Suprapubic skin (tissue), 4 donors: Measurements from ENCODE around the gene TDP1. TPM values are rescaled to one million over a fixed set of nuclear protein-coding genes. Genes with fewer than 3 reads are reported as not detected.

Experiments used
- DNase-seq, 2 donors: peaks; one replicate each; pipeline ENCODE4 v3.0.0-alpha.2; 2019; ENCODE audit warnings: low spot score in 2 of 2
- H3K27ac ChIP-seq: fragments of 200-600 bp; sonication (generic); one replicate; pipeline ENCODE4 v1.5.1; 2019
- H3K27me3 ChIP-seq: fragments of 200-600 bp; sonication (generic); one replicate; pipeline ENCODE4 v1.5.1; 2019
- H3K36me3 ChIP-seq: fragments of 200-600 bp; sonication (generic); one replicate; pipeline ENCODE4 v1.5.1; 2019
- H3K4me1 ChIP-seq: fragments of 200-600 bp; sonication (generic); one replicate; pipeline ENCODE4 v1.5.1; 2019
- H3K4me3 ChIP-seq: fragments of 200-600 bp; sonication (generic); one replicate; pipeline ENCODE4 v1.5.1; 2019; ENCODE audit warnings: mild to moderate bottlenecking
- H3K9me3 ChIP-seq: fragments of 200-600 bp; sonication (generic); one replicate; pipeline ENCODE4 v1.5.1; 2019
- EP300 ChIP-seq: sonication (generic); formaldehyde crosslinking; IDR thresholded peaks from one replicate; pipeline ENCODE4 v1.6.1; 2017; ENCODE audit warnings: antibody characterized with exemption
- POLR2A ChIP-seq, 2 donors: fragments of 450-650 bp; IDR thresholded peaks; one replicate each; pipeline ENCODE4 v1.6.1; 2017; ENCODE audit warnings: antibody characterized with exemption in 2 of 2, mild to moderate bottlenecking in 2 of 2, moderate library complexity in 2 of 2
- POLR2AphosphoS5 ChIP-seq, 3 donors: sonication (generic); formaldehyde crosslinking; IDR thresholded peaks; one replicate each; pipeline ENCODE4 v1.6.1; 2017; ENCODE audit warnings: antibody characterized with exemption in 3 of 3
- WGBS: methylation state at CpG from one replicate; pipeline ENCODE4 v1.1.5; 2018; 5-methylcytosine and 5-hydroxymethylcytosine counted together
- total RNA-seq, 4 donors: library from RNA; depleted of rRNA; stranded (reverse); fragments of >200 nt; gene quantifications; one replicate each; pipeline ENCODE4 v1.1.0, GENCODE V29; 2016
- TF ChIP-seq, protein P1 (sequence below), 2 donors: fragments of 200-600 bp in 1 of 2; fragments of 450-650 bp in 1 of 2; sonication (generic) in 1 of 2; IDR thresholded peaks; one replicate each; pipeline ENCODE4 v1.5.1; 2016 to 2019; ENCODE audit warnings: antibody characterized with exemption in 2 of 2, mild to moderate bottlenecking in 1 of 2, moderate library complexity in 1 of 2

Gene TDP1
- total RNA-seq, 4 donors from 2014 or later = 10.8 to 25.8 (median 18.1) TPM

DNA sequence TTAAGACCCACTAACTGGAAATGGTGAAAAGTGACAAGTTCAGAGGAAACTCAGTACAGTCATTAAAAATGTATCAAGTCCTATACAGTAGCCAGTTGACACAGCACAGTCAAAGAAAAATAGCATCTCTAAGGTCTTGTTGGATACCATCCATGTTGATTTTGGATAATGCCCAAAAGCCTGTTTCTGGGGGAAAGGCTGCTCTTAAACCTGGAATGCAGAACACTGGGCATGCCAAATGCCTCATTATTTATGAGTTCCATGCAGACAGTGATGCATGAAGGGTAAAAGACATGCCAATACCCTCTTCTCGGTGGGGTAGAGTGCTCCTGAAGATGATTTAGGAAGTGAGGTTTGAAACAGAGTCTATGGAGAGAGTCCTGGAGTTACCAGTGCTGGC, 135.7 kb downstream of the TDP1 start:
- no peak overlapping the region for H3K27ac ChIP-seq
- TF ChIP-seq EP300 = no peak
- TF ChIP-seq POLR2AphosphoS5 (IDR thresholded peaks at IDR 0.05) = no peak
- no peak overlapping the region for H3K4me3 ChIP-seq
- H3K4me1 ChIP-seq = no peaks in the 10 kb centered on the region
- H3K9me3 ChIP-seq = no peaks in the 10 kb centered on the region
- DNase-seq = no peak
- 5% methylated on average over 1 of the region's 1 CpG for WGBS
- no peaks in the 10 kb centered on the region for H3K27me3 ChIP-seq
- H3K36me3 ChIP-seq = no peaks in the 10 kb centered on the region

DNA sequence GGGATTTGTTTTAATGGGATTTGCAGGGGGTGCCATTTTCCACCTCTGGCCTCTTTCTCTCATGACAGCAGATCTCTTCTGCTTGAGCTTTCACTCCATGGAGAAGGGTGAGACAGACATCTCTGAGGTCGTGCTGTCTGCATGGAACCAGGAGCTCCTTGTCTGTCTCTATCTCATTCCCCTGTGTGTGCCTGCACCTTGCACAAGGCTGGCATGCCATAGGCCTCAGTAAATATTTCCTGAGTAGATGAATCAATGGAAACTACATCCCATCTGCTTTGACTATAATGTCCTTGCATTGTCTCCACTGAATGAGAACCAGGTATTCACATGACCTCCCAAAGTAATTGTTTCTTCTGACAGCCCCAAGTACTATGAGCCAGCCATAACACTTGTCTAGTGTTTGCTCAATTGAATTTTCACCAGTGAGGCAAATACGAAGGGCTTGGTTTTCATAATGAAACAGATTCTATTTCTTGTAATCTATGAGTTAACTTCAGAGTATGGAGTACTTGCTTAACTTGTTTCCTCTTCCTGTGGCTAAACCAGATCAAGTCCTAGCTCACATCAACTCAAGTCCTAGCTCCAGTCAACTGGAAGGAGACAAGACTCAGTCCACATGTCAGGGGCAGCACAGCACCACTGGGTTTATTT, 138.3 kb downstream of the TDP1 start:
- no peaks in the 10 kb centered on the region for H3K36me3 ChIP-seq
- DNase-seq = no peak

More for the DNA sequence above, 138.3 kb downstream of the TDP1 start:
- Histone ChIP-seq H3K4me3 (no peak overlapping the region), H3K9me3 (no peaks in the 10 kb centered on the region), H3K27ac (no peak overlapping the region), H3K27me3 (no peaks in the 10 kb centered on the region), H3K4me1 (no peaks in the 10 kb centered on the region)
- TF ChIP-seq, protein P1, sequence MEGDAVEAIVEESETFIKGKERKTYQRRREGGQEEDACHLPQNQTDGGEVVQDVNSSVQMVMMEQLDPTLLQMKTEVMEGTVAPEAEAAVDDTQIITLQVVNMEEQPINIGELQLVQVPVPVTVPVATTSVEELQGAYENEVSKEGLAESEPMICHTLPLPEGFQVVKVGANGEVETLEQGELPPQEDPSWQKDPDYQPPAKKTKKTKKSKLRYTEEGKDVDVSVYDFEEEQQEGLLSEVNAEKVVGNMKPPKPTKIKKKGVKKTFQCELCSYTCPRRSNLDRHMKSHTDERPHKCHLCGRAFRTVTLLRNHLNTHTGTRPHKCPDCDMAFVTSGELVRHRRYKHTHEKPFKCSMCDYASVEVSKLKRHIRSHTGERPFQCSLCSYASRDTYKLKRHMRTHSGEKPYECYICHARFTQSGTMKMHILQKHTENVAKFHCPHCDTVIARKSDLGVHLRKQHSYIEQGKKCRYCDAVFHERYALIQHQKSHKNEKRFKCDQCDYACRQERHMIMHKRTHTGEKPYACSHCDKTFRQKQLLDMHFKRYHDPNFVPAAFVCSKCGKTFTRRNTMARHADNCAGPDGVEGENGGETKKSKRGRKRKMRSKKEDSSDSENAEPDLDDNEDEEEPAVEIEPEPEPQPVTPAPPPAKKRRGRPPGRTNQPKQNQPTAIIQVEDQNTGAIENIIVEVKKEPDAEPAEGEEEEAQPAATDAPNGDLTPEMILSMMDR (IDR thresholded peaks at IDR 0.05) = no peak
- TF ChIP-seq EP300 = no peak
- no peak for TF ChIP-seq POLR2AphosphoS5 (IDR thresholded peaks at IDR 0.05)
- no peak for TF ChIP-seq POLR2A (IDR thresholded peaks at IDR 0.05)
- 64% methylated on average over 2 of the region's 2 CpGs for WGBS

Other genes with a start within 250 kb of the TDP1 start
- gene EFCAB11, start 1.2 kb upstream of the TDP1 start, total RNA-seq = 1 to 10 TPM; 3.2 to 5.1 (median 3.7) TPM
- gene KCNK13, start 106.1 kb downstream of the TDP1 start, total RNA-seq = under 1 TPM in 1 of 4 donors, not detected in 3; 0.48 TPM